ENCODE results near the gene UFSP1.

The UFSP1 gene

DNA sequence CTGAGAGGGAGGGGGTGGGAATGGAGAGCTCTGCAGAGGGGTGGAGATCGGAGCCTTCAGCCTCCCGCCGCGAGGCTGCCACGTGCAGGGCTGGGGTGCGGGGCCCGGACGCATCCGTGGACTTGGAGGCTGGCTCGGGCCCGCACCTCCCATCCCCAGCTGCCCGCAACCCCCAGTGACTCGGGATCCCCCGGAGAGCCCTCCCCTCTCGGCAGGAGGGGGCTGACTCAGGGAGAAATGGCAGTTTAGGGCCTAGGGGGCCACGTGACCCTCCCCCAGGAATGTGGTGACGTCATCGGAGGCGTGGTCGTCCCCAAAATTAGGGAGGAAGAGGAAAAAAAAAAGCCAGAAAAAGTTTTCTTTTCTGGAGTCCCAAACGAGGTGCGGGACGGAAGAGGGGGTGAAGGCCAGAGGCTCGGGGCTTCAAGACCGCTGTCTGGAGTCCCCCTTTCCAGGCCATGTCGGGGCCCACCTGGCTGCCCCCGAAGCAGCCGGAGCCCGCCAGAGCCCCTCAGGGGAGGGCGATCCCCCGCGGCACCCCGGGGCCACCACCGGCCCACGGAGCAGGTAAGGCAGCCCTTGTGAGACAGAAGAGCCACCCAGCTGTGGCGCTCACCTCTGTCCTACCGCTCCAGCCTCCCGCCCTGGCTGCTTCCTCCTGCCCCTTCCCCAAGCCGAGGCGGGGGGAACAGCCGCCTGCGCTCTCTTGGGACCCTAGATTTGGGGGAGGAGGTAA lies 22.3 kb downstream of the UFSP1 start, which contains the start of gene TRIP6:
TSS of gene TRIP6 (plus strand) at position 348 of the 736 bp plus-strand sequence. CDS start at position 459, 111 bp downstream.
- peak; percentile 81 for DNase-seq (ENCODE audit: low read depth, low spot score)
- TF ChIP-seq ZNF274 (IDR thresholded peaks at IDR 0.05; ENCODE audit: low read depth, low read length) = no peak
- no peak for TF ChIP-seq YY1 (IDR thresholded peaks at IDR 0.05; ENCODE audit: insufficient read depth, insufficient read length)
- TF ChIP-seq SUZ12 (IDR thresholded peaks at IDR 0.05; ENCODE audit: extremely low read depth, insufficient read depth, insufficient read length) = no peak
- H3K27me3 ChIP-seq (ENCODE audit: insufficient read depth, insufficient read length) = no peaks in the 10 kb centered on the region
- H3K9ac ChIP-seq (ENCODE audit: insufficient read length, low read depth) = peak within 1 kb of the TSS; percentile 98
- peaks cover 53% of the 10 kb centered on the region for H3K36me3 ChIP-seq (ENCODE audit: insufficient read depth, insufficient read length, low read length)
- peaks cover 7% of the 10 kb centered on the region for H3K4me1 ChIP-seq (ENCODE audit: insufficient read depth, insufficient read length)
- H3K4me3 ChIP-seq (ENCODE audit: insufficient read length, low read depth) = peak within 1 kb of the TSS; percentile 86
- no peaks in the 10 kb centered on the region for H3K9me3 ChIP-seq (ENCODE audit: insufficient read depth, low read length)

DNA sequence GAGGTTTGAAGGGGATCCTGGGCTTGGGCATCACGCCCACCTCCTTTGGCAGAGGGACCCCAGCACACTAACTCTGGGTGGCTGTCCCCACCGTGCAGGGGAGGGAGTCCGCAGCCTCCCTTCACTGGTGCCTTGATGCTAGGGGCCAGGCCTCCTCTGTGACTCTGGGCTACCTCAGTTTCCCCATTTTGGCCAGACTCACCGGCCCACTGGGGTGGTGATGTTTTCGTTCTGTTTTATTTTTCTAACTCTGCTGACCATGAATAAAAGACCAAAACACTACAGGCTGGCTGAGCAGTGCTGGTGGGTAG lies 22.8 kb downstream of the UFSP1 start:
- Histone ChIP-seq H3K36me3 (ENCODE audit: insufficient read depth, insufficient read length, low read length) (peaks cover 51% of the 10 kb centered on the region), H3K4me3 (ENCODE audit: insufficient read length, low read depth) (peak overlapping the region; percentile 86), H3K9me3 (ENCODE audit: insufficient read depth, low read length) (no peaks in the 10 kb centered on the region), H3K27me3 (ENCODE audit: insufficient read depth, insufficient read length) (no peaks in the 10 kb centered on the region), H3K9ac (ENCODE audit: insufficient read length, low read depth) (peak overlapping the region; percentile 64), H3K4me1 (ENCODE audit: insufficient read depth, insufficient read length) (peaks cover 7% of the 10 kb centered on the region)
- TF ChIP-seq ZNF274 (IDR thresholded peaks at IDR 0.05; ENCODE audit: low read depth, low read length) (no peak), YY1 (IDR thresholded peaks at IDR 0.05; ENCODE audit: insufficient read depth, insufficient read length) (no peak), SUZ12 (IDR thresholded peaks at IDR 0.05; ENCODE audit: extremely low read depth, insufficient read depth, insufficient read length) (no peak)
- no peak for DNase-seq (ENCODE audit: low read depth, low spot score)

DNA sequence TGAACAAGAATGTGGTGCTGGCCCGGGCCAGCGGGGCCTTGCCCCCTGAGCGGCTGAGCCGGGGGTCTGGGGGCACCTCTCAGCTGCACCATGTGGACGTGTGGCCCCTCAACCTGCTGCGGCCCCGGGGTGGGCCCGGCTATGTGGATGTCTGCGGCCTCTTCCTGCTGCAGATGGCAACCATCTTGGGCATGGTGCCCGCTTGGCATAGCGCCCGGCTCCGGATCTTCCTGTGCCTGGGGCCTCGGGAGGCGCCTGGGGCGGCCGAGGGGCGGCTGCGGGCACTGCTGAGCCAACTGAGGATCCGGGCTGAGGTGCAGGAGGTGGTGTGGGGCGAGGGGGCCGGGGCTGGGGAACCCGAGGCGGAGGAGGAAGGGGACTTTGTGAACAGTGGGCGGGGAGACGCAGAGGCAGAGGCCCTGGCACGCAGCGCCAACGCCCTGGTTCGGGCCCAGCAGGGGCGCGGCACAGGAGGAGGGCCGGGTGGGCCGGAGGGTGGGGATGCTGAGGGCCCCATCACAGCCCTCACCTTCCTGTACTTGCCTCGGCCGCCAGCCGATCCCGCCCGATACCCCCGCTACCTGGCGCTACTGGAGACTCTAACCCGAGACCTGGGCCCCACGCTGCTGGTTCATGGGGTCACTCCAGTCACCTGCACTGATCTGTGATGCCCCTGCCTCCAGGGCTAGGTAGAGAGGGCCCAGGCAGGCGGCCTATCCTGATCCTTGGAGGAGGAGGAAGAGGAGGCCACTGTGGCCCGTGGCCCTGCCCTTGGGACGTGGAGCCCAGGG lies 23.4 kb downstream of the UFSP1 start:
- TF ChIP-seq YY1 (IDR thresholded peaks at IDR 0.05; ENCODE audit: insufficient read depth, insufficient read length) = no peak
- peak overlapping the region; percentile 64 for H3K9ac ChIP-seq (ENCODE audit: insufficient read length, low read depth)
- H3K4me3 ChIP-seq (ENCODE audit: insufficient read length, low read depth) = no peak overlapping the region
- H3K4me1 ChIP-seq (ENCODE audit: insufficient read depth, insufficient read length) = peaks cover 7% of the 10 kb centered on the region
- no peaks in the 10 kb centered on the region for H3K9me3 ChIP-seq (ENCODE audit: insufficient read depth, low read length)
- H3K27me3 ChIP-seq (ENCODE audit: insufficient read depth, insufficient read length) = no peaks in the 10 kb centered on the region
- peaks cover 51% of the 10 kb centered on the region for H3K36me3 ChIP-seq (ENCODE audit: insufficient read depth, insufficient read length, low read length)
- no peak for DNase-seq (ENCODE audit: low read depth, low spot score)

DNA sequence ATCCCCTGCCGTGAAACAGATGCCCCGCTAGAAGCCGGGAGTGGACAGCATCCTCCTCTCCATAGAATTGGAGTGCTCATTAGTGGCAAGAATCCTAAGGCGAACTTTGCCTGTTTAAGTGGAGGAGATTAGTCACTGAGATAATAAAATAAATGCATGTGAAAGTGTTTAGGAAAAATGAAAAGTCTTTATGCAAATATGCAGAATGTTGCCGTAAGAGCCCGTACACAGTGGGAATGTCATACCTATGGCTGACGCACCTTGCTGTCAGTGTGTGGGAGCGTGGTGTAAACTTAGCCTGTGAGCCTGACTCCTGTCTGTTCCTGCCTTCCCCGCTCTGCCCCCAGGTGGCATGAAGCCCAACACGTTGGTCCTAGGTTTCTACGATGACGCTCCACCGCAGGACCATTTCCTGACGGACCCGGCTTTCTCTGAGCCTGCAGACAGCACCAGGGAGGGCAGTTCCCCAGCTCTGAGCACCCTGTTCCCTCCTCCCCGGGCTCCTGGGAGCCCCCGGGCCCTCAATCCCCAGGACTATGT lies 24.1 kb downstream of the UFSP1 start:
- peaks cover 51% of the 10 kb centered on the region for H3K36me3 ChIP-seq (ENCODE audit: insufficient read depth, insufficient read length, low read length)
- H3K9me3 ChIP-seq (ENCODE audit: insufficient read depth, low read length) = no peaks in the 10 kb centered on the region
- no peaks in the 10 kb centered on the region for H3K27me3 ChIP-seq (ENCODE audit: insufficient read depth, insufficient read length)
- TF ChIP-seq YY1 (IDR thresholded peaks at IDR 0.05; ENCODE audit: insufficient read depth, insufficient read length) (no peak), ZNF274 (IDR thresholded peaks at IDR 0.05; ENCODE audit: low read depth, low read length) (no peak), SUZ12 (IDR thresholded peaks at IDR 0.05; ENCODE audit: extremely low read depth, insufficient read depth, insufficient read length) (no peak)
- no peak for DNase-seq (ENCODE audit: low read depth, low spot score)
- no peak overlapping the region for H3K9ac ChIP-seq (ENCODE audit: insufficient read length, low read depth)
- H3K4me1 ChIP-seq (ENCODE audit: insufficient read depth, insufficient read length) = peaks cover 7% of the 10 kb centered on the region
- H3K4me3 ChIP-seq (ENCODE audit: insufficient read length, low read depth) = no peak overlapping the region

DNA sequence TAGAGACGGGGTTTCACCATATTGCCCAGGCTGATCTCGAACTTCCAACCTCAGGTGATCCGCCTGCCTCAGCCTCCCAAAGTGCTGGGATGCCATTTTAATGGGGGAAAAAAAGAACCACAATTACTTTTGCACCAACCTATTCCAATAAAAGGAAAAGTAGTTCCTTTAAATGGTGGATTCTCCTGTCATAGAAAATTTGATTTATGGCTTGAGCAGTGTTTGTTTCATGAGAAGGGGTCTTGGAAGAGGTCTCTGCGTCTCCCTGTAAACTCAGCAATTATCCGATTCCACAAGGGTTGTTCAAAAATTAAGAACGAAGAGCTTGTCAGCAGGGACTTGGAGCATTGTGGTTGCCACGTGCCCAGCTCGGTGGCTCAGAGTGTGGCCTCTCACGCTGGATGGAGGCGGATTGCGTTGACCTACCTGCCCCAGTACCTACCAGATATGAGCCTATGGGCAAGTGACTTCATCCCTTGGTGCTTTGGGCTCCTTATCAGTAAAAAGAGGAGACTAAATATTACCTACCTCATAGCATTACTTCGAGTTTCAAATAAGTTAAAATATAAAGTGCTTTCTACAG lies 25.2 kb downstream of the UFSP1 start:
- no peaks in the 10 kb centered on the region for H3K27me3 ChIP-seq (ENCODE audit: insufficient read depth, insufficient read length)
- no peak for TF ChIP-seq ZNF274 (IDR thresholded peaks at IDR 0.05; ENCODE audit: low read depth, low read length)
- no peak for TF ChIP-seq YY1 (IDR thresholded peaks at IDR 0.05; ENCODE audit: insufficient read depth, insufficient read length)
- TF ChIP-seq SUZ12 (IDR thresholded peaks at IDR 0.05; ENCODE audit: extremely low read depth, insufficient read depth, insufficient read length) = no peak
- H3K9me3 ChIP-seq (ENCODE audit: insufficient read depth, low read length) = no peaks in the 10 kb centered on the region
- no peak overlapping the region for H3K9ac ChIP-seq (ENCODE audit: insufficient read length, low read depth)
- no peak overlapping the region for H3K4me3 ChIP-seq (ENCODE audit: insufficient read length, low read depth)
- DNase-seq (ENCODE audit: low read depth, low spot score) = no peak
- H3K36me3 ChIP-seq (ENCODE audit: insufficient read depth, insufficient read length, low read length) = peaks cover 53% of the 10 kb centered on the region
- peaks cover 7% of the 10 kb centered on the region for H3K4me1 ChIP-seq (ENCODE audit: insufficient read depth, insufficient read length)

DNA sequence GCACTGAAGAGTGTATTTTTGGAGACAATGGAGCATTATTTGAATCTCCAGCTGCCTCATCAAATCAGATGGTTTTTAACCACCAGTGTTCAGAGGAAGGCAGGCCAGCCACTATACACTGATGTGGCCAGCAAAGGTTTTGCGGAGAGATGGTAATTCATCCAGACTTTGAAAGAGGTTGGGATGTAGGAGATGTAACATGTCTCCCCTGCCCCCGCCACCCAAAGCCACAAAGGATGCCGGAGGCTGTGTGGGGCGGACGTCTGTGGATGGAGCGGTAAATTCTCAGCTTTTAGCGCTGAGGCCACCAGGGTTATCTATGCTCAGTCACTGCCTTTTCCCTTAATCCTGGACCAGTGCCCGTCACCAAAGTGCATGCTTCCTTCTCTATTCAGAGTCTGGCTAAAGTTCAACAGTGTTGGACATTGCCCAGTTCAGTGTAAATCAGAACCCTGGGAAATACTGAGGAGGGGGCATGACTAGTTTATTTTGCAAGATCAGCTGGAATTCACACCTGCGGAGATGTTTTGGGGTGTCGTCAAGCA lies 26.0 kb downstream of the UFSP1 start:
- H3K9me3 ChIP-seq (ENCODE audit: insufficient read depth, low read length) = no peaks in the 10 kb centered on the region
- H3K36me3 ChIP-seq (ENCODE audit: insufficient read depth, insufficient read length, low read length) = peaks cover 45% of the 10 kb centered on the region
- H3K4me1 ChIP-seq (ENCODE audit: insufficient read depth, insufficient read length) = peaks cover 7% of the 10 kb centered on the region
- no peak for TF ChIP-seq ZNF274 (IDR thresholded peaks at IDR 0.05; ENCODE audit: low read depth, low read length)
- no peak for TF ChIP-seq SUZ12 (IDR thresholded peaks at IDR 0.05; ENCODE audit: extremely low read depth, insufficient read depth, insufficient read length)
- TF ChIP-seq YY1 (IDR thresholded peaks at IDR 0.05; ENCODE audit: insufficient read depth, insufficient read length) = no peak
- H3K4me3 ChIP-seq (ENCODE audit: insufficient read length, low read depth) = no peak overlapping the region
- H3K9ac ChIP-seq (ENCODE audit: insufficient read length, low read depth) = no peak overlapping the region
- no peak for DNase-seq (ENCODE audit: low read depth, low spot score)
- H3K27me3 ChIP-seq (ENCODE audit: insufficient read depth, insufficient read length) = no peaks in the 10 kb centered on the region

DNA sequence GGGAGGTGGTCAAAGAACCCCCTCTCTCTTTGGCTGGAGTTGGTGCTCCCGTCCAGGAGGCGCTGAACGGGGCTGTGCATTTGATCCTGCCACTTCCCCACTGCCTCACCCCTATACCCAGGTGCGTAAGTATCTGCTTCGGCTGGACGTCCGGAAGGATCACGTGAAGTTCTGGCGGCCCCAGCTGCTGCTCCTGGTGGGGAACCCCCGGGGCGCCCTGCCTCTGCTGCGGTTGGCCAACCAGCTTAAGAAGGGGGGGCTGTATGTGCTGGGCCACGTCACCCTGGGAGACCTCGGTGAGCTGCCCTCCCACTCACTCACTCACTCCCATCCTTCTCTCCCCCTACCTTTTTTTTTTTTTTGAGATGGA lies 27.9 kb downstream of the UFSP1 start:
- no peaks in the 10 kb centered on the region for H3K9me3 ChIP-seq (ENCODE audit: insufficient read depth, low read length)
- TF ChIP-seq YY1 (IDR thresholded peaks at IDR 0.05; ENCODE audit: insufficient read depth, insufficient read length) (no peak), SUZ12 (IDR thresholded peaks at IDR 0.05; ENCODE audit: extremely low read depth, insufficient read depth, insufficient read length) (no peak), ZNF274 (IDR thresholded peaks at IDR 0.05; ENCODE audit: low read depth, low read length) (no peak)
- H3K4me3 ChIP-seq (ENCODE audit: insufficient read length, low read depth) = no peak overlapping the region
- DNase-seq (ENCODE audit: low read depth, low spot score) = no peak
- H3K9ac ChIP-seq (ENCODE audit: insufficient read length, low read depth) = no peak overlapping the region
- H3K27me3 ChIP-seq (ENCODE audit: insufficient read depth, insufficient read length) = no peaks in the 10 kb centered on the region
- peaks cover 5% of the 10 kb centered on the region for H3K4me1 ChIP-seq (ENCODE audit: insufficient read depth, insufficient read length)
- H3K36me3 ChIP-seq (ENCODE audit: insufficient read depth, insufficient read length, low read length) = peaks cover 39% of the 10 kb centered on the region

All from NT2/D1 (cell line).